Breast epithelium (tissue), 4 donors: Measurements from ENCODE around the gene RPUSD2. TPM values are rescaled to one million over a fixed set of nuclear protein-coding genes. Genes with fewer than 3 reads are reported as not detected.

Experiments used
- DNase-seq, 2 donors: peaks; one replicate each; pipeline ENCODE4 v3.0.0-alpha.2; 2019; ENCODE audit warnings: low spot score in 2 of 2
- H3K27ac ChIP-seq, 2 donors: fragments of 200-600 bp; sonication (generic) in 1 of 2; one replicate each; pipeline ENCODE4 v1.5.1; 2016 to 2019; ENCODE audit warnings: mild to moderate bottlenecking in 1 of 2
- H3K27me3 ChIP-seq, 2 donors: fragments of 200-600 bp; sonication (generic) in 1 of 2; one replicate each; pipeline versions ENCODE4 v1.5.1 to v1.6.0; 2017 to 2019; ENCODE audit warnings: control low read depth in 1 of 2, mild to moderate bottlenecking in 1 of 2
- H3K36me3 ChIP-seq: fragments of 200-600 bp; one replicate; pipeline ENCODE4 v1.5.1; 2019
- H3K4me1 ChIP-seq, 2 donors: fragments of 200-600 bp; sonication (generic); one replicate each; pipeline ENCODE4 v1.5.1; 2016 to 2019; ENCODE audit warnings: control low read depth in 1 of 2
- H3K4me3 ChIP-seq, 3 donors: fragments of 200-600 bp; sonication (generic); 1 replicate in 2 of 3; 2 replicates in 1 of 3; pipeline ENCODE4 v1.5.1; 2016 to 2019; ENCODE audit warnings: mild to moderate bottlenecking in 3 of 3, moderate library complexity in 2 of 3
- H3K9me3 ChIP-seq, 2 donors: fragments of 200-600 bp; sonication (generic) in 1 of 2; one replicate each; pipeline ENCODE4 v1.5.1; 2016 to 2019; ENCODE audit warnings: control low read depth in 1 of 2
- POLR2A ChIP-seq: fragments of 450-650 bp; IDR thresholded peaks from one replicate; pipeline ENCODE4 v1.6.1; 2016; ENCODE audit warnings: antibody characterized with exemption, mild to moderate bottlenecking, moderate library complexity
- POLR2AphosphoS5 ChIP-seq, 3 donors: sonication (generic); formaldehyde crosslinking; IDR thresholded peaks; one replicate each; pipeline ENCODE4 v1.6.1; 2017; ENCODE audit warnings: antibody characterized with exemption in 3 of 3
- intact Hi-C: fragments of 100-400 bp; cut with DNase I; formaldehyde crosslinking; loops from one replicate; pipeline ENCODE4 v1.15.1; 2023; ENCODE audit warnings: low total_unique reads
- total RNA-seq, 3 donors: library from RNA; depleted of rRNA; stranded (reverse); fragments of >200 nt; gene quantifications; one replicate each; pipeline ENCODE4 v1.1.0, GENCODE V29; 2016
- TF ChIP-seq, protein P1 (sequence below), 3 donors: fragments of 450-650 bp; IDR thresholded peaks; one replicate each; pipeline ENCODE4 v1.5.1; 2016 to 2017; ENCODE audit warnings: antibody characterized with exemption in 3 of 3, mild to moderate bottlenecking in 3 of 3, moderate library complexity in 3 of 3

RPUSD2 gene
- total RNA-seq, 3 donors from 2014 or later, result 5.8 to 12.5 (median 7.2) TPM

DNA sequence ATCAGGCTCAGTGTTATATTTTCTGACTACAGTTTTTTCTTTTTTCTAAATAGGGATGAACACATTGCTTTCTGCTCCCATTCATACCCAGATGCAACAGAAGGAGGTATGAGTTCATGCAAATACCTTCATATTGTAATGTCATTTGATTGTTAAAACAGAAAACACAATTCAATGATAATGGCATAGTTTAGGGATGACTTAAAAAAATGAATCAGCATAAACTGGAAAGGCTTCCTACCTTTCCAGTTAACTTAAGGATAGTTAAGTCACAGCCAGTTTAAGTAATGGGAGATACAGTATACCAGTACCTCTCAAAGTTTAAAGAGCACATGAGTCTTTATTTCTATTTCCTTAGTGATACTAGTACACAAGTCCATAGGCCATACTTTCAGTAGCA, 49.8 kb downstream of the RPUSD2 start:
- no peak for DNase-seq

DNA sequence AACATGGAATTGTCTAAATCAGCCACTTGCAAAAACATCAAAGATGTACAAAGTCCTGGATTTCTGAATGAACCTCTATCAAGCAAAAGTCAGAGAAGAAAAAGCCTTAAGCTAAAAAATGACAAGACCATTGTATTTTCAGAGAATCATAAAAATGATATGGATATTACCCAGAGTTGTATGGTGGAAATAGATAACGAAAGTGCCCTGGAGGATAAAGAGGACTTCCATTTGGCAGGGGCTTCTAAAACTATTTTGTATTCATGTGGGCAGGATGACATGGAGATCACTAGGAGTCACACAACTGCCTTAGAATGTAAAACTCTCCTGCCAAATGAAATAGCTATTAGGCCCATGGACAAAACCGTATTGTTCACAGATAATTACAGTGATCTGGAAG, 54.3 kb downstream of the RPUSD2 start:
- no peak for DNase-seq
- no peaks in the 10 kb centered on the region for H3K4me1 ChIP-seq
- no peaks in the 10 kb centered on the region for H3K36me3 ChIP-seq
- H3K27ac ChIP-seq, result no peak overlapping the region
- no peak for TF ChIP-seq POLR2A
- TF ChIP-seq, protein P1, sequence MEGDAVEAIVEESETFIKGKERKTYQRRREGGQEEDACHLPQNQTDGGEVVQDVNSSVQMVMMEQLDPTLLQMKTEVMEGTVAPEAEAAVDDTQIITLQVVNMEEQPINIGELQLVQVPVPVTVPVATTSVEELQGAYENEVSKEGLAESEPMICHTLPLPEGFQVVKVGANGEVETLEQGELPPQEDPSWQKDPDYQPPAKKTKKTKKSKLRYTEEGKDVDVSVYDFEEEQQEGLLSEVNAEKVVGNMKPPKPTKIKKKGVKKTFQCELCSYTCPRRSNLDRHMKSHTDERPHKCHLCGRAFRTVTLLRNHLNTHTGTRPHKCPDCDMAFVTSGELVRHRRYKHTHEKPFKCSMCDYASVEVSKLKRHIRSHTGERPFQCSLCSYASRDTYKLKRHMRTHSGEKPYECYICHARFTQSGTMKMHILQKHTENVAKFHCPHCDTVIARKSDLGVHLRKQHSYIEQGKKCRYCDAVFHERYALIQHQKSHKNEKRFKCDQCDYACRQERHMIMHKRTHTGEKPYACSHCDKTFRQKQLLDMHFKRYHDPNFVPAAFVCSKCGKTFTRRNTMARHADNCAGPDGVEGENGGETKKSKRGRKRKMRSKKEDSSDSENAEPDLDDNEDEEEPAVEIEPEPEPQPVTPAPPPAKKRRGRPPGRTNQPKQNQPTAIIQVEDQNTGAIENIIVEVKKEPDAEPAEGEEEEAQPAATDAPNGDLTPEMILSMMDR (IDR thresholded peaks at IDR 0.05), result no peak
- no peak for TF ChIP-seq POLR2AphosphoS5 (IDR thresholded peaks at IDR 0.05)
- H3K27me3 ChIP-seq, result no peaks in the 10 kb centered on the region
- intact Hi-C loops, result no loop called here
- H3K9me3 ChIP-seq, result no peaks in the 10 kb centered on the region
- no peak overlapping the region for H3K4me3 ChIP-seq

More for the DNA sequence above, 49.8 kb downstream of the RPUSD2 start:
- Histone ChIP-seq H3K27me3 (no peaks in the 10 kb centered on the region), H3K36me3 (no peaks in the 10 kb centered on the region), H3K4me3 (no peak overlapping the region), H3K9me3 (no peaks in the 10 kb centered on the region), H3K27ac (no peak overlapping the region), H3K4me1 (no peaks in the 10 kb centered on the region)
- intact Hi-C loops, result no loop called here
- TF ChIP-seq POLR2A, result no peak
- TF ChIP-seq POLR2AphosphoS5 (IDR thresholded peaks at IDR 0.05), result no peak
- TF ChIP-seq, protein P1 (IDR thresholded peaks at IDR 0.05), result no peak

Other genes with a start within 250 kb of the RPUSD2 start
- gene INAFM2, start 245.6 kb upstream of the RPUSD2 start, total RNA-seq, result 10 to 100 TPM in 2 of 3 donors, 1 to 10 TPM in 1; 5.1 to 17.3 (median 12.5) TPM
- gene CCDC9B, start 228.4 kb upstream of the RPUSD2 start, total RNA-seq, result 10 to 100 TPM in 1 of 3 donors, 1 to 10 TPM in 2; 4.0 to 14.1 (median 9.4) TPM
- 1 to 10 TPM in 2 of 3 donors, not detected in 1; 7.0 to 8.5 TPM for gene PHGR1, start 218.3 kb upstream of the RPUSD2 start, total RNA-seq
- under 1 TPM; under 0.01 to 0.88 (median under 0.01) TPM for gene DISP2, start 211.1 kb upstream of the RPUSD2 start, total RNA-seq
- gene KNSTRN, start 186.6 kb upstream of the RPUSD2 start, total RNA-seq, result 10 to 100 TPM in 2 of 3 donors, 1 to 10 TPM in 1; 9.1 to 19.8 (median 12.1) TPM
- gene IVD, start 163.5 kb upstream of the RPUSD2 start, total RNA-seq, result 10 to 100 TPM; 43.8 to 72.7 (median 62.6) TPM
- gene BAHD1, start 128.3 kb upstream of the RPUSD2 start, total RNA-seq, result 10 to 100 TPM in 2 of 3 donors, 1 to 10 TPM in 1; 9.9 to 14.6 (median 11.8) TPM
- 10 to 100 TPM in 1 of 3 donors, 1 to 10 TPM in 2; 8.8 to 10.8 (median 9.3) TPM for gene CHST14, start 98.3 kb upstream of the RPUSD2 start, total RNA-seq
- 10 to 100 TPM; 35.0 to 42.3 (median 36.4) TPM for gene CCDC32, start 4.3 kb upstream of the RPUSD2 start, total RNA-seq
- gene KNL1, start 24.9 kb downstream of the RPUSD2 start, total RNA-seq, result 1 to 10 TPM in 2 of 3 donors, under 1 TPM in 1; 0.66 to 1.8 (median 1.3) TPM
- under 1 TPM in 1 of 3 donors, not detected in 2; 0.44 TPM for gene RAD51, start 125.9 kb downstream of the RPUSD2 start, total RNA-seq
- gene RMDN3, start 186.0 kb downstream of the RPUSD2 start, total RNA-seq, result 10 to 100 TPM; 31.5 to 35.4 (median 34.4) TPM
- 100 to 1,000 TPM in 1 of 3 donors, 10 to 100 TPM in 2; 56.0 to 100 (median 61.9) TPM for gene GCHFR, start 194.8 kb downstream of the RPUSD2 start, total RNA-seq
- 1 to 10 TPM in 2 of 3 donors, under 1 TPM in 1; 0.48 to 4.7 (median 2.0) TPM for gene C15orf62, start 200.7 kb downstream of the RPUSD2 start, total RNA-seq
- gene ZFYVE19, start 237.8 kb downstream of the RPUSD2 start, total RNA-seq, result 10 to 100 TPM; 19.4 to 58.8 (median 44.6) TPM
- gene DNAJC17, start 238.2 kb downstream of the RPUSD2 start, total RNA-seq, result 10 to 100 TPM; 18.4 to 55.8 (median 24.3) TPM